WERI-Rb-1 (cell line): Measurements from ENCODE around the gene SMIM31.

Source experiments
- DNase-seq: peaks from one replicate; pipeline ENCODE4 v3.0.0-alpha.2; 2020
- H3K27ac ChIP-seq: fragments of 250-450 bp; sonication (Bioruptor Pico); 2 replicates; pipeline ENCODE4 v1.5.1; 2020; ENCODE audit warnings: mild to moderate bottlenecking, moderate library complexity
- H3K27me3 ChIP-seq: fragments of 250-450 bp; sonication (Bioruptor Pico); 2 replicates; pipeline ENCODE4 v1.5.1; 2021; ENCODE audit warnings: mild to moderate bottlenecking, low read depth, moderate library complexity; ENCODE audit not compliant: insufficient read depth, severe bottlenecking
- H3K36me3 ChIP-seq: fragments of 250-450 bp; sonication (Bioruptor Pico); 2 replicates; pipeline ENCODE4 v1.5.1; 2020; ENCODE audit warnings: mild to moderate bottlenecking, moderate library complexity
- H3K4me3 ChIP-seq: 2 replicates; pipeline ENCODE4 v1.5.1; 2011; ENCODE audit warnings: low read depth, mild to moderate bottlenecking, control low read depth, low read length
- H3K9me3 ChIP-seq: fragments of 250-450 bp; sonication (Bioruptor Pico); 2 replicates; pipeline ENCODE4 v1.5.1; 2021; ENCODE audit warnings: mild to moderate bottlenecking, moderate library complexity; ENCODE audit not compliant: severe bottlenecking
- CTCF ChIP-seq: IDR thresholded peaks from 2 replicates; pipeline ENCODE4 v1.5.1; 2011; ENCODE audit warnings: low read depth, mild to moderate bottlenecking, control low read depth, inconsistent platforms, low read length

The SMIM31 gene

GRCh38 chr4:164761241-164761640 lies 7.3 kb downstream of the SMIM31 start:
- Histone ChIP-seq H3K27me3 (no peaks in the 10 kb centered on the region), H3K4me3 (no peak overlapping the region), H3K36me3 (no peaks in the 10 kb centered on the region), H3K27ac (no peak overlapping the region), H3K9me3 (no peaks in the 10 kb centered on the region)
- TF ChIP-seq CTCF: no peak
- no peak for DNase-seq

- no peak overlapping the region for H3K27ac ChIP-seq
- no peak for TF ChIP-seq CTCF
- H3K27me3 ChIP-seq: no peaks in the 10 kb centered on the region
- no peaks in the 10 kb centered on the region for H3K9me3 ChIP-seq
- H3K36me3 ChIP-seq: no peaks in the 10 kb centered on the region
- no peak overlapping the region for H3K4me3 ChIP-seq
- DNase-seq: no peak
Observed at GRCh38 chr4:164761746-164762275, 7.9 kb downstream of the SMIM31 start.

- H3K36me3 ChIP-seq: no peaks in the 10 kb centered on the region
- no peak for DNase-seq
- H3K27ac ChIP-seq: no peak overlapping the region
- no peak for TF ChIP-seq CTCF
- H3K4me3 ChIP-seq: no peak overlapping the region
- no peaks in the 10 kb centered on the region for H3K27me3 ChIP-seq
- no peaks in the 10 kb centered on the region for H3K9me3 ChIP-seq
Observed at GRCh38 chr4:164765096-164765495, 11.2 kb downstream of the SMIM31 start.

- H3K36me3 ChIP-seq: no peaks in the 10 kb centered on the region
- H3K4me3 ChIP-seq: no peak overlapping the region
- no peak for DNase-seq
- TF ChIP-seq CTCF: no peak
- H3K27me3 ChIP-seq: no peaks in the 10 kb centered on the region
- no peaks in the 10 kb centered on the region for H3K9me3 ChIP-seq
- H3K27ac ChIP-seq: no peak overlapping the region
Observed at GRCh38 chr4:164765833-164766232, 11.9 kb downstream of the SMIM31 start.

- Histone ChIP-seq H3K4me3 (no peak overlapping the region), H3K9me3 (no peaks in the 10 kb centered on the region), H3K27ac (no peak overlapping the region), H3K27me3 (no peaks in the 10 kb centered on the region), H3K36me3 (no peaks in the 10 kb centered on the region)
- TF ChIP-seq CTCF: 0 out of 2 replicates have a peak, but pooled peaks have one; percentile 19
- DNase-seq: no peak
Observed at GRCh38 chr4:164768516-164768915, 14.6 kb downstream of the SMIM31 start.
